ENCODE measurements around the gene PDGFB.

The PDGFB gene

DNA sequence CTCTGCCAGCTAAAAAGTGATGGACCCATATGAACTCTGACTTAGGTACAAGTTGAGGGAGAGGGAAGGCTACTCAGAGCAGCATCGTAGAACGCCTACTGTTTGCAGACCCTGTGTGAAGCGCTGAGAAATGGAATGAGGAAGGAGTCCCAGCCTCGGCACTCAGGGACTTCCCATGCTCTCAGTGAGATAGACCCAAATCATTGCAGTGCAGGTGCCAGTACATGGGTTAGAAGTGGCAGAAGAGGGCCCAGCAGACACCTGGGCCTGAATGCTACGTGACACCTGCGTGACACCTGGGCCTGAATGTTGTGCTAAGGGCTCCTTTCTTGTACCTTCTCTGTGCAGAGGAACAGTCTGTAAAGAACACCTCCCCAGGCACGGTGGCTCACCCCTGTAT lies 2.6 kb upstream of the PDGFB start:
- Histone ChIP-seq H3K27ac (no peak overlapping the region), H3K36me3 (no peaks in the 10 kb centered on the region), H3K9me3 (ENCODE audit: severe bottlenecking) (no peaks in the 10 kb centered on the region), H3K27me3 (ENCODE audit: insufficient read depth, low read depth, severe bottlenecking) (peaks cover 27% of the 10 kb centered on the region), H3K4me3 (ENCODE audit: low read depth, low read length) (no peak overlapping the region)
- TF ChIP-seq, protein P1, sequence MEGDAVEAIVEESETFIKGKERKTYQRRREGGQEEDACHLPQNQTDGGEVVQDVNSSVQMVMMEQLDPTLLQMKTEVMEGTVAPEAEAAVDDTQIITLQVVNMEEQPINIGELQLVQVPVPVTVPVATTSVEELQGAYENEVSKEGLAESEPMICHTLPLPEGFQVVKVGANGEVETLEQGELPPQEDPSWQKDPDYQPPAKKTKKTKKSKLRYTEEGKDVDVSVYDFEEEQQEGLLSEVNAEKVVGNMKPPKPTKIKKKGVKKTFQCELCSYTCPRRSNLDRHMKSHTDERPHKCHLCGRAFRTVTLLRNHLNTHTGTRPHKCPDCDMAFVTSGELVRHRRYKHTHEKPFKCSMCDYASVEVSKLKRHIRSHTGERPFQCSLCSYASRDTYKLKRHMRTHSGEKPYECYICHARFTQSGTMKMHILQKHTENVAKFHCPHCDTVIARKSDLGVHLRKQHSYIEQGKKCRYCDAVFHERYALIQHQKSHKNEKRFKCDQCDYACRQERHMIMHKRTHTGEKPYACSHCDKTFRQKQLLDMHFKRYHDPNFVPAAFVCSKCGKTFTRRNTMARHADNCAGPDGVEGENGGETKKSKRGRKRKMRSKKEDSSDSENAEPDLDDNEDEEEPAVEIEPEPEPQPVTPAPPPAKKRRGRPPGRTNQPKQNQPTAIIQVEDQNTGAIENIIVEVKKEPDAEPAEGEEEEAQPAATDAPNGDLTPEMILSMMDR (IDR thresholded peaks at IDR 0.05; ENCODE audit: low read depth, low read length) = no peak
- DNase-seq = no peak

DNA sequence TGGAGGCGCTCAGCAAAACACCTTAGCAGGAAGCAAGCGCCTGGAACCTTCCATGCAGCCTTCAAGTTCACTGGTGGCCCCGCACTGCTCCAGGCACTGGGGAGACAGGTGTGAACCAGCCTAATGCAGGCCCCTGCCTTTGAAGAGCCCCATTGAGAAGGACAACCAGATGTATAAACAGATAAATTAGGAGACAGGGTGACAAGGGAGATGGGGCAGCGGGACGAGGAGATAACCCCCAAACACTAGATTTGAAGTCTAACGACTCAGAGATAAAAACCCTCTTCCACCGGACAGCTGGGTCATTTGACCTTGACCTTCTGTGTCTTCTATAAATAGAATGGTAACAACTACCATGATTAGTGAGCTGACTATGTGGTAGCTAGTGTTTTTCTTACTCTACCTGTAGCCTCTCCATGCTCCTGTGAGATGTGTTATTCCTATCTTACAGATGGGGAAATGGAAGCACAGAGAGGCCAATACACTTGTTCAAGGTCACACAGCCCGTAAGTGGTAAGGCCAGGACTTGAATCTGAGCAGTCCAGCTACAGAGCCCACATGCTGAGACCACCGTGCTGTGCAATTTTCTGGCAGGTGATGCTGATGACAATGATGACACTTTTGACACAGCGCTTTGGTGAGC lies 2.0 kb upstream of the PDGFB start:
- no peak overlapping the region for H3K4me3 ChIP-seq (ENCODE audit: low read depth, low read length)
- no peak for DNase-seq
- H3K27me3 ChIP-seq (ENCODE audit: insufficient read depth, low read depth, severe bottlenecking) = peaks cover 27% of the 10 kb centered on the region
- no peaks in the 10 kb centered on the region for H3K9me3 ChIP-seq (ENCODE audit: severe bottlenecking)
- H3K27ac ChIP-seq = no peak overlapping the region
- no peaks in the 10 kb centered on the region for H3K36me3 ChIP-seq
- TF ChIP-seq, protein P1 (IDR thresholded peaks at IDR 0.05; ENCODE audit: low read depth, low read length) = no peak

DNA sequence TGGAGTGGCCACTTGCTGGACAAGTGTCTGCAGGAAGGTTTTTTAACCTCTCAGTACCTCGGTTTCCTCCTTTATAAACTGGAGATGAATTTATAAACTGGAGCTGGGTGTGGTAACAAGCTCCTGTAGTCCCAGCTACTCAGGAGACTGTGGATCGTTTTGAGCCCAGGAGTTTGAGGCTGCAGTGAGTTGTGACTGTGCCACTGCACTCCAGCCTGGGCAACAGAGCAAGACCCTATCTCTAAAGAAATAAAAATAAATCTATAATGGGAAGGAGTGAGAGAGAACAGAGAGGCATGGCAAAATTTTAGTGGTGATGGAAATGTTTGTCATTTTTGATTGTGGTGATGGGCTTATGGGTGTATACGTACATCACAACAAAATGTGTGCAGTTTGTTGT lies 1.4 kb upstream of the PDGFB start:
- no peak overlapping the region for H3K4me3 ChIP-seq (ENCODE audit: low read depth, low read length)
- TF ChIP-seq, protein P1 (IDR thresholded peaks at IDR 0.05; ENCODE audit: low read depth, low read length) = no peak
- no peaks in the 10 kb centered on the region for H3K9me3 ChIP-seq (ENCODE audit: severe bottlenecking)
- no peaks in the 10 kb centered on the region for H3K36me3 ChIP-seq
- DNase-seq = no peak
- no peak overlapping the region for H3K27ac ChIP-seq
- peaks cover 27% of the 10 kb centered on the region for H3K27me3 ChIP-seq (ENCODE audit: insufficient read depth, low read depth, severe bottlenecking)

DNA sequence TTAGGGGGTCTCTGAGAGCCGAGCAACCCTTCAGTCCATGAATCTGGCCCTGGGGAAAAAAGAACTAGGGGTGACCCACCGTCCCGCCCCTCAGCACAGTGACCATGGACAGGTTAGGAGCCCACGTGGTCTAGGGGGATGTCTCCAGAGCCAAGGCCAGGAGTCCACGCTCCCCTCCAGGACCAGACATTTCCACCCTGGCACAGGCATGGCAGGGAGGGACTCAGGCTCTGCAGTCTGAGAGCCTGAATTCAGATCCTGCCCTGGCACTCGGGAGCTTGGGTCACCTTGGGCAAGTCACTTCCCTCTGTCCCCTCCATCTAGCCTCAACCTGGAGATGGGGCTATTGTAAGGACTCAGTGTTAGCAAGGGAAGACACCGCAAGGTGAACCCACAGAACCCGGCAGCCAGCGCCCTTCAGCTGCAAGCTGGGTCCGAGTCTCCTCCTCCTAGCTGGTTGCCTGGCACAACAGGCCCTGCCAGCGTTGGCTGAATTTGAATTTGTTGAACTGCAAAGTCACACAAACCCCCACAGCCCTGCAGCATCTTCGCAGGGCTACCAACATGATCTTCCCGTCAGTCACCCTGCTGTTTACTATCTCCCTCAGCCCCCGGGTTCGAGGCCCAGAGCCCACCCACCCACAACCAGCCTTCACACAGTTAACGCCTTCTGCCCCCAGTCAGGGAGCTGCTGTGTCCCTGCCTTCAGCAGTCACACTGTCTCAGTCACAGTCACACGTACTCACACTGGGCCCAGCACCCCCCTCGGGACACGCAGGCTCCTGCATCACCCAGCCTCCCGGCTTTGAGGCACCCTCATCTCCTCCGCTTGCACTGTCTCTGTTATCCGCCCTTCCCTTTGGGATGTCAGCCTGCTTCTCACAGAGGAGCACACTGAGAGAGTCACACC lies 603 bp upstream of the PDGFB start:
- Histone ChIP-seq H3K4me3 (ENCODE audit: low read depth, low read length) (no peak overlapping the region), H3K9me3 (ENCODE audit: severe bottlenecking) (no peaks in the 10 kb centered on the region), H3K27ac (no peak overlapping the region), H3K27me3 (ENCODE audit: insufficient read depth, low read depth, severe bottlenecking) (peaks cover 27% of the 10 kb centered on the region), H3K36me3 (no peaks in the 10 kb centered on the region)
- TF ChIP-seq, protein P1 (IDR thresholded peaks at IDR 0.05; ENCODE audit: low read depth, low read length) = 0 out of 2 replicates have a peak, but pooled peaks have one; percentile 4
- DNase-seq = no peak

DNA sequence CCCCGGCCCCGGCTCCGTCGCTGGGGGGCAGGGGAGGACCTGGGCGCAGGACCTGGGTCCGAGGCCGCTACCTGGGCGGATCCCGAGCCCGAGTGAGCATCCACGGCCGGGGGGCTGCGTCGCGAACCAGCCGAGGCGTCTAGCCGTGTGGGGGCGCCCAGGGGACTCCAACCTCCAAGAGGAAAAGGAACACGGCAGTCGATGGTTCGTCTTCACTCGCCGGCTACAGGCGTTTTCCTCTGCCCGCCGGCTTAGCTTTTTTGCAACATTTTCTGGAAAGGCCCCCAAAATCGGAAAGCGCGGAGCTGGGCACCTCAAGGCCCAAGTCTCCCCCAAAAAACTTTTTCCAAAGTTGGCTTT lies 666 bp downstream of the PDGFB start:
- Histone ChIP-seq H3K27ac (no peak overlapping the region), H3K36me3 (no peaks in the 10 kb centered on the region), H3K9me3 (ENCODE audit: severe bottlenecking) (no peaks in the 10 kb centered on the region), H3K27me3 (ENCODE audit: insufficient read depth, low read depth, severe bottlenecking) (peaks cover 27% of the 10 kb centered on the region), H3K4me3 (ENCODE audit: low read depth, low read length) (peak overlapping the region; percentile 52)
- DNase-seq = no peak
- TF ChIP-seq, protein P1 (IDR thresholded peaks at IDR 0.05; ENCODE audit: low read depth, low read length) = peak; percentile 23; the same call in 1 of the 2 replicates
